Measurements from ENCODE around the gene WWC1. TPM values are rescaled to one million over a fixed set of nuclear protein-coding genes. Genes with fewer than 3 reads are reported as not detected.

WWC1 gene
- total and polyA plus RNA-seq, 10 of the 15 experiments (the other 5 are each of a cell fraction or from before 2014, with no cell fraction given), result 0.50 to 7.8 (median 2.5) TPM

- SMC1A ChIA-PET (ENCODE audit: uncharacterized antibody, unreplicated experiment), result no interaction called here
- no peak for DNase-seq (ENCODE audit: low read depth, low spot score)
- Histone ChIP-seq H3K4me3 (no peak overlapping the region), H3K36me3 (ENCODE audit: control insufficient read depth in 2 of 2, insufficient read depth in 2 of 2, low read length in 1 of 2) (no peaks in the 10 kb centered on the region), H3K79me2 (ENCODE audit: control insufficient read depth, insufficient read depth, low read length) (no peaks in the 10 kb centered on the region), H3K9ac (ENCODE audit: control insufficient read depth, insufficient read depth, low read length) (no peak overlapping the region), H3K9me3 (replicated peaks; ENCODE audit: control insufficient read depth, insufficient read depth, low read length) (no peaks in the 10 kb centered on the region), H3K27me3 (replicated peaks in 1 of 2; ENCODE audit: control insufficient read depth in 2 of 2, insufficient read depth in 2 of 2, low read length in 1 of 2) (no peaks in the 10 kb centered on the region; a peak in 1 of 4 replicates), H3K4me1 (ENCODE audit: control insufficient read depth, insufficient read depth, low read length) (no peaks in the 10 kb centered on the region), H3K4me2 (ENCODE audit: control insufficient read depth, insufficient read depth) (no peak overlapping the region), H2AFZ (ENCODE audit: control insufficient read depth, low read depth, low read length) (no peak overlapping the region), H4K20me1 (ENCODE audit: control insufficient read depth, insufficient read depth) (no peaks in the 10 kb centered on the region), H3K27ac (ENCODE audit: control insufficient read depth, insufficient read depth) (no peak overlapping the region)
- WGBS (ENCODE audit: insufficient coverage, insufficient replicate concordance, low lambda C conversion rate, missing lambda C conversion rate), result 77% methylated on average over 39 of the region's 39 CpGs
- no peak for FAIRE-seq
- RAD21 ChIA-PET (ENCODE audit: unreplicated experiment), result no interaction called here
- CTCF ChIA-PET, result no interaction called here
- in situ Hi-C loops (cut with MboI) (loop anchor here (10.0 kb wide), 1 partner anchor 1043 kb away; the partner anchor contains the start of gene SLIT3), intact Hi-C loops (cut with micrococcal nuclease; ENCODE audit: unreplicated experiment) (no loop called here)
- ATAC-seq, result no peak
- POLR2A ChIA-PET, result no interaction called here
- no TSS peak for BruUV-seq (replicated peaks)
- TF ChIP-seq POU2F2 (IDR thresholded peaks at IDR 0.05; ENCODE audit: borderline replicate concordance, low read depth, low read length) (no peak), EP300 (IDR thresholded peaks at IDR 0.05; ENCODE audit: borderline replicate concordance in 1 of 2, control insufficient read depth in 1 of 2, low read depth in 2 of 2, low read length in 2 of 2) (no peak), TBL1XR1 (IDR thresholded peaks at IDR 0.05; ENCODE audit: low read depth, low read length) (no peak), ZSCAN29 (IDR thresholded peaks at IDR 0.05) (no peak), JUND (IDR thresholded peaks at IDR 0.05; ENCODE audit: low read depth, low read length) (no peak), ZNF207 (IDR thresholded peaks at IDR 0.05; ENCODE audit: borderline replicate concordance) (no peak), ZNF274 (IDR thresholded peaks at IDR 0.05; ENCODE audit: insufficient read depth, insufficient read length) (no peak), PRDM15 (CRISPR knock-in tag; IDR thresholded peaks at IDR 0.05) (no peak), CBX5 (IDR thresholded peaks at IDR 0.05; ENCODE audit: low read depth) (no peak), CREM (IDR thresholded peaks at IDR 0.05; ENCODE audit: low read depth) (no peak), IRF4 (IDR thresholded peaks at IDR 0.05; ENCODE audit: low read depth, low read length) (no peak), KDM1A (IDR thresholded peaks at IDR 0.05; ENCODE audit: borderline replicate concordance) (no peak), RAD51 (IDR thresholded peaks at IDR 0.05) (no peak), SREBF1 (IDR thresholded peaks at IDR 0.05; ENCODE audit: low read length) (no peak), IRF3 (IDR thresholded peaks at IDR 0.05) (no peak), MYB (IDR thresholded peaks at IDR 0.05; ENCODE audit: borderline replicate concordance, low read depth, low read length) (no peak), NFIC (IDR thresholded peaks at IDR 0.05; ENCODE audit: low read depth, low read length) (no peak)
These were observed 29.3 kb upstream of the WWC1 start for GRCh38 chr5:168262042-168262743.
